Skin of body (tissue), 2 donors: ENCODE measurements around the gene DRAP1. TPM values are rescaled to one million over a fixed set of nuclear protein-coding genes. Genes with fewer than 3 reads are reported as not detected.

ENCODE experiments used
- DNase-seq: peaks from one replicate; lab custom pipeline; 2025; lab: John Stamatoyannopoulos, UW
- total RNA-seq: library from RNA; depleted of rRNA; stranded (reverse); fragments of >200 nt; gene quantifications from one replicate; pipeline ENCODE4 v1.2.3, GENCODE V29; 2014

Gene DRAP1
- total RNA-seq, 1 donor from 2014 or later, result 55.1 TPM

- peak; percentile 97 for DNase-seq
Observed at GRCh38 chr11:65961267-65962140, 42.3 kb downstream of the DRAP1 start, which contains the start of gene SART1. Gene SART1, plus strand, starts transcription at chr11:65961734. Its CDS starts 47 bp downstream, at chr11:65961781.

- no peak for DNase-seq
Observed at GRCh38 chr11:65962141-65962564, 42.9 kb downstream of the DRAP1 start.

DNA sequence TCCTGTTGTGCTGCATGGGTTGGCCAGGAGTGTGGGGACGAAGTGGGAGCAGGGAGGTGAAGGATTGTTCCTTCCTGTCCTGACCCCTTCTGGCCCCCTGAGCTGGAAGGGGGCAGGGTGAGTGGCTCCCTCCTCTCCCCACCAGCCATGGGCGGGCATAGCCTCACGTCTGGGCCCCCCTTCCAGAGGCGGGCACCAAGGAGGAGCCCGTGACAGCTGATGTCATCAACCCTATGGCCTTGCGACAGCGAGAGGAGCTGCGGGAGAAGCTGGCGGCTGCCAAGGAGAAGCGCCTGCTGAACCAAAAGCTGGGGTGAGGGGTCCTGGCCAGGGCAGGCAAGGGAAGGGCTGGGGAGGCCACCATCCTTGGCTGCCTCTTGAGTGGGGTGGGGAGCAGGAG, 45.7 kb downstream of the DRAP1 start:
- no peak for DNase-seq

GRCh38 chr11:65965986-65966762, 46.9 kb downstream of the DRAP1 start:
- no peak for DNase-seq

DNA sequence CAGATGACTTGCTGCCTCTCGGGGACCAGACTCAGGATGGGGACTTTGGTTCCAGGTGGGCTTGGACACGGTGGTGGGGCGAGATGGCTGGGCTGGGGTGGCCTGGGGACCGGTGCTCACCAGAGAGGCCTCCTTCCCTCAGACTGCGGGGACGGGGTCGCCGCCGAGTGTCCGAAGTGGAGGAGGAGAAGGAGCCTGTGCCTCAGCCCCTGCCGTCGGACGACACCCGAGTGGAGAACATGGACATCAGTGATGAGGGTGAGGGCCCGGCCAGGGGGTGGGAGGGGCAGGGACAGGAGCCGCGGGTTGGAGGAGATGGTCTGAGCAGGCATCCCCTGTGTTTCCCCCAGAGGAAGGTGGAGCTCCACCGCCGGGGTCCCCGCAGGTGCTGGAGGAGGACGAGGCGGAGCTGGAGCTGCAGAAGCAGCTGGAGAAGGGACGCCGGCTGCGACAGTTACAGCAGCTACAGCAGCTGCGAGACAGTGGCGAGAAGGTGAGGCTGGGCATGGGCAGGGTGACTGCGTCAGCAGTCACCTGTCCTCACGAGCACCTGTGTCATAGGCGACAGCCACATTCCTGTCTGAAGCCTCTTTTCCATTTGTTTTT, 48.2 kb downstream of the DRAP1 start:
- DNase-seq, result no peak

GRCh38 chr11:65968600-65969482, 49.6 kb downstream of the DRAP1 start:
- DNase-seq, result no peak

Other genes with a start within 250 kb of the DRAP1 start
- 30.0 TPM for gene KAT5, start 207.2 kb upstream of the DRAP1 start, total RNA-seq
- 12.9 TPM for gene RNASEH2C, start 198.6 kb upstream of the DRAP1 start, total RNA-seq
- 6.9 TPM for gene AP5B1, start 138.4 kb upstream of the DRAP1 start, total RNA-seq
- 23.3 TPM for gene OVOL1, start 132.4 kb upstream of the DRAP1 start, total RNA-seq
- gene SNX32, start 85.5 kb upstream of the DRAP1 start, total RNA-seq, result 1.4 TPM
- gene CFL1, start 61.2 kb upstream of the DRAP1 start, total RNA-seq, result 371 TPM
- 24.0 TPM for gene MUS81, start 59.0 kb upstream of the DRAP1 start, total RNA-seq
- gene EFEMP2, start 46.6 kb upstream of the DRAP1 start, total RNA-seq, result 33.6 TPM
- 0.59 TPM for gene CTSW, start 39.6 kb upstream of the DRAP1 start, total RNA-seq
- 51.0 TPM for gene FIBP, start 31.0 kb upstream of the DRAP1 start, total RNA-seq
- gene CCDC85B, start 28.8 kb upstream of the DRAP1 start, total RNA-seq, result 11.4 TPM
- gene FOSL1, start 19.0 kb upstream of the DRAP1 start, total RNA-seq, result 10.6 TPM
- 13.6 TPM for gene C11orf68, start 364 bp upstream of the DRAP1 start, total RNA-seq
- gene TSGA10IP, start 26.1 kb downstream of the DRAP1 start, total RNA-seq, result not detected
- 38.0 TPM for gene SART1, start 42.3 kb downstream of the DRAP1 start, total RNA-seq
- gene EIF1AD, start 82.7 kb downstream of the DRAP1 start, total RNA-seq, result 19.0 TPM
- gene BANF1, start 83.1 kb downstream of the DRAP1 start, total RNA-seq, result 20.5 TPM
- gene CST6, start 92.6 kb downstream of the DRAP1 start, total RNA-seq, result 279 TPM
- gene CATSPER1, start 107.1 kb downstream of the DRAP1 start, total RNA-seq, result 0.10 TPM
- gene GAL3ST3, start 129.7 kb downstream of the DRAP1 start, total RNA-seq, result not detected
- 87.3 TPM for gene SF3B2, start 132.9 kb downstream of the DRAP1 start, total RNA-seq
- 31.0 TPM for gene PACS1, start 150.8 kb downstream of the DRAP1 start, total RNA-seq